ENCODE data around the gene SAMD14.

DNA sequence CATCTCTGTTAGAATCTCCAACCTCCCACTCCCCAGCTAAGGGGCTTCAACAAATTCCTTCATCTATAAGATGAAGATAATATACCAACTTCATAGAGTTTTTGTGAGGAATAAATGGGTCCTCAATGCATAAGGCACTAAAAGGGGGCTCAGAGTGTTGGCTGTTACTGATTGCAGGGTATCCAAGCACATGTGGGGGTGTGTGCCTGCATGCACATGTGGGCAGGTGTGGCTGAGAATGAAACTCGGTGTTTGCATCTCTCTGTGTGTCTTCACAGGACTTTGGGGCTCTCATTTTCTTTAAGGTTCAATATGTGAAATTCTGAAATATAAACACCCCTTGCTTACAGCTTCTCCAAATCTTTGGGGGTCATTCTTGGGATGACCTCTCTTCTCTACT lies 24.6 kb upstream of the SAMD14 start:
- TF ChIP-seq, protein P1, sequence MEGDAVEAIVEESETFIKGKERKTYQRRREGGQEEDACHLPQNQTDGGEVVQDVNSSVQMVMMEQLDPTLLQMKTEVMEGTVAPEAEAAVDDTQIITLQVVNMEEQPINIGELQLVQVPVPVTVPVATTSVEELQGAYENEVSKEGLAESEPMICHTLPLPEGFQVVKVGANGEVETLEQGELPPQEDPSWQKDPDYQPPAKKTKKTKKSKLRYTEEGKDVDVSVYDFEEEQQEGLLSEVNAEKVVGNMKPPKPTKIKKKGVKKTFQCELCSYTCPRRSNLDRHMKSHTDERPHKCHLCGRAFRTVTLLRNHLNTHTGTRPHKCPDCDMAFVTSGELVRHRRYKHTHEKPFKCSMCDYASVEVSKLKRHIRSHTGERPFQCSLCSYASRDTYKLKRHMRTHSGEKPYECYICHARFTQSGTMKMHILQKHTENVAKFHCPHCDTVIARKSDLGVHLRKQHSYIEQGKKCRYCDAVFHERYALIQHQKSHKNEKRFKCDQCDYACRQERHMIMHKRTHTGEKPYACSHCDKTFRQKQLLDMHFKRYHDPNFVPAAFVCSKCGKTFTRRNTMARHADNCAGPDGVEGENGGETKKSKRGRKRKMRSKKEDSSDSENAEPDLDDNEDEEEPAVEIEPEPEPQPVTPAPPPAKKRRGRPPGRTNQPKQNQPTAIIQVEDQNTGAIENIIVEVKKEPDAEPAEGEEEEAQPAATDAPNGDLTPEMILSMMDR (IDR thresholded peaks at IDR 0.05) = no peak
- TF ChIP-seq POLR2A (IDR thresholded peaks at IDR 0.05) = no peak

Measured in ovary (tissue), 3 donors.